Spinal cord (tissue), 10 donors: ENCODE measurements around the gene METRN. TPM values are rescaled to one million over a fixed set of nuclear protein-coding genes. Genes with fewer than 3 reads are reported as not detected.

Experiments
- DNase-seq, 6 donors: peaks; one replicate each; pipeline versions ENCODE4 v3.0.0 to v3.0.0-alpha.2; 2013 to 2015; ENCODE audit warnings: low spot score in 6 of 6, low read depth in 4 of 6
- H3K27ac ChIP-seq: one replicate; pipeline ENCODE4 v1.5.1; 2013; ENCODE audit warnings: low read depth, low read length, control low read depth
- H3K27me3 ChIP-seq: one replicate; pipeline ENCODE4 v1.6.1; 2013; ENCODE audit warnings: low read length; ENCODE audit not compliant: control insufficient read depth, insufficient read depth
- H3K36me3 ChIP-seq: one replicate; pipeline ENCODE4 v1.6.1; 2013; ENCODE audit warnings: low read length; ENCODE audit not compliant: control insufficient read depth, insufficient read depth
- H3K4me1 ChIP-seq: one replicate; pipeline ENCODE4 v1.6.1; 2013; ENCODE audit warnings: low read length; ENCODE audit not compliant: control insufficient read depth, insufficient read depth
- H3K4me3 ChIP-seq: one replicate; pipeline ENCODE4 v1.5.1; 2013; ENCODE audit warnings: low read depth, low read length, control low read depth
- H3K9me3 ChIP-seq: one replicate; pipeline ENCODE4 v1.6.1; 2013; ENCODE audit warnings: low read length; ENCODE audit not compliant: control insufficient read depth, insufficient read depth
- WGBS: methylation state at CpG from one replicate; pipeline ENCODE4 v1.1.5; 2013; ENCODE audit warnings: missing lambda C conversion rate; ENCODE audit not compliant: insufficient coverage; 5-methylcytosine and 5-hydroxymethylcytosine counted together
- polyA plus RNA-seq, 2 donors: library from polyadenylated mRNA; unstranded; fragments of 120-200 nt; gene quantifications; one replicate each; pipeline ENCODE4 v1.2.1, GENCODE V29; 2013; ENCODE audit not compliant: insufficient read length in 2 of 2
- total RNA-seq, 2 donors: library from RNA; depleted of rRNA in 1 of 2; stranded (reverse); fragments of 120-200 nt in 1 of 2; fragments of >200 nt in 1 of 2; gene quantifications; one replicate each; pipeline versions ENCODE4 v1.2.3 to v1.2.4, GENCODE V29; 2013 to 2014
- donor health status: healthy.

METRN gene
- total and polyA plus RNA-seq, 4 donors: 75.5 to 402 (median 319) TPM

DNA sequence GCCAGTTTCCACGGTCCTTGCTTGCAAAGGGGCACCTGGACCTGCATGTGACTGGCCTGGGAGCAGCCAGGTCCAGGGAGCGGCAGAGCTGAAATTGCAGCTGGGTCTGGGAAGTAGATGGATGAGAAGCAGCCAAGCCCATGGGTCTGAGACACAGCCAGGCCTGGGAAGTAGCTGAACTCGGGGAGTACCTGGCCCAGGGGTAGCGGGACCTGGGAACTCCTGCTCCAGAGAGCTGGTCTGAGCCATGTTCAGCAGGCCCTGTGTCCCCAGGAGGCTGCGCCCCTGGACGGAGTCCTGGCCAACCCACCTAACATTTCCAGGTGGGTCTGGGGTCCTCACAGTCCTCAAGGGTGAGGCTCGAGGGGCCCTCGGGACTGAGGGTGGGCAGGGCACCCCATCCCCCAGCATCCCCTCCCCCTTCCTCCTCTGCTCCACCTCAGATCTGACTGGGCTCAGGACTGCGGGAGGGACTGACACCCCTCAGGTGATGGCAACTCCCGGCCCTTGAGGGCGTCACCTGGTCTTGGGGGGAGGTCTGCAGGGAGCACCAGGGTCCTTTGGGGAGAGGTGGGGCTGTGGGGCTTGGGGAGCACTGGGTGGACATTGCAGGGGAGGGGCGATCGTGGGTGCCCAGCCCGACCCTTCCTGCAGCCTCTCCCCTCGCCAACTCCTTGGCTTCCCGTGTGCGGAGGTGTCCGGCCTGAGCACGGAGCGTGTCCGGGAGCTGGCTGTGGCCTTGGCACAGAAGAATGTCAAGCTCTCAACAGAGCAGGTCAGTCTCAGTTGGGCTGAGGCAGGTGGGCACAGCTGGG, 48.7 kb downstream of the METRN start:
- Histone ChIP-seq H3K9me3 (no peaks in the 10 kb centered on the region), H3K27me3 (no peaks in the 10 kb centered on the region), H3K4me3 (no peak overlapping the region), H3K27ac (no peak overlapping the region), H3K4me1 (no peaks in the 10 kb centered on the region), H3K36me3 (no peaks in the 10 kb centered on the region)
- DNase-seq: no peak
- WGBS: 82% methylated on average over 19 of the region's 21 CpGs

DNA sequence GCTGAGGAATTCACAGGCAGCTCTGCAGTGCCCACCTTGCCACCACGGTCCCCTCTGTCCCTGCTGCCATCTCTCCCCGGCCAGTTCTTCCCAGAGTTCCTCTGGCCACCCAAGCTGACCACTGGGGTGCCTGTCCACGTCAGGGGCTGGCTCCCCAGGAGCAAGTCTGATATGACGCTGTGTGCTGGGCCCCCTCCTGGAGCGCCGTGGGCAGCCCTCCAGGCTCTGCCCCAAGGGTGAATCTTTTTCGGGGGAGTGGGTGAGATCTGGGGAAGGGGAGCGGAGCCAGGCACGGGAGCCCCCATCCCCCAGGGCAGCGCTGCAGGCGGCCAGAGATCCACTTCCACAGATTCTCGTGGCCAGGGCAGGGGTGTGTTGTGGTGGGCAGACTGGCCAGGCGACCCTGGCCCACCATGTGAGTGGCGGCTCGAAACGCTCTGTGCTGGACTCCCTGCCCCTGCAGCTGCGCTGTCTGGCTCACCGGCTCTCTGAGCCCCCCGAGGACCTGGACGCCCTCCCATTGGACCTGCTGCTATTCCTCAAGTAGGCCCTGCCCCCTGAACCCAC, 49.3 kb downstream of the METRN start:
- no peak overlapping the region for H3K4me3 ChIP-seq
- H3K27ac ChIP-seq: no peak overlapping the region
- H3K36me3 ChIP-seq: no peaks in the 10 kb centered on the region
- H3K9me3 ChIP-seq: no peaks in the 10 kb centered on the region
- 74% methylated on average over 20 of the region's 20 CpGs for WGBS
- H3K27me3 ChIP-seq: no peaks in the 10 kb centered on the region
- no peak for DNase-seq
- H3K4me1 ChIP-seq: no peaks in the 10 kb centered on the region

DNA sequence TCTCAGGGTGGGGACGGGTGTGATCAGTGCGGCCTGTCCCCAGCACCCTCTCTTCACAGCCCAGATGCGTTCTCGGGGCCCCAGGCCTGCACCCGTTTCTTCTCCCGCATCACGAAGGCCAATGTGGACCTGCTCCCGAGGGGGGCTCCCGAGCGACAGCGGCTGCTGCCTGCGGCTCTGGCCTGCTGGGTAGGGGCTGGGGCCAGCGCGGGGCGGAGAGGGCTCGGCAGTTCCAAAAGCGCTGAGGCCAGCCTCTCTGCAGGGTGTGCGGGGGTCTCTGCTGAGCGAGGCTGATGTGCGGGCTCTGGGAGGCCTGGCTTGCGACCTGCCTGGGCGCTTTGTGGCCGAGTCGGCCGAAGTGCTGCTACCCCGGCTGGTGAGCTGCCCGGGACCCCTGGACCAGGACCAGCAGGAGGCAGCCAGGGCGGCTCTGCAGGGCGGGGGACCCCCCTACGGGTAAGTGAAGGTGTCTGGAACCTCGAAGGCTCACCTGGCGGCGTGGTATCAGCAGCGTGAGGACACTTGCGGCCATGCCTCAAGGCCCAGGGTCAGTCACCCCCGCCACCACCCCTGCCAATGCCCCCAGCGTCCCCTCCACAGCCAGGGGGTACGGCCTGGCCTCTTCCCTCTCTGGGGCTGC, 50.0 kb downstream of the METRN start:
- no peaks in the 10 kb centered on the region for H3K27me3 ChIP-seq
- no peak for DNase-seq
- WGBS: 88% methylated on average over 38 of the region's 38 CpGs

DNA sequence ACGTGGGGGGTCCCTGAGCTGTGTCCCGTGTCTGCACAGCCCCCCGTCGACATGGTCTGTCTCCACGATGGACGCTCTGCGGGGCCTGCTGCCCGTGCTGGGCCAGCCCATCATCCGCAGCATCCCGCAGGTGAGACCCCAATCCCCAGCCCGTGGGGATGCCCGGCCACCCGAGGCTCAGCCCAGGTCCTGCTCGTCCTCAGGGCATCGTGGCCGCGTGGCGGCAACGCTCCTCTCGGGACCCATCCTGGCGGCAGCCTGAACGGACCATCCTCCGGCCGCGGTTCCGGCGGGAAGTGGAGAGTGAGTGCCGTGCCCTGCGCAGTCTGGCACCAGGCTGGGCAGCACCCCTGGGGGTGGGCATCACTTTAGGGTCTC, 50.6 kb downstream of the METRN start:
- Histone ChIP-seq H3K4me1 (no peaks in the 10 kb centered on the region), H3K36me3 (no peaks in the 10 kb centered on the region), H3K27ac (no peak overlapping the region), H3K9me3 (no peaks in the 10 kb centered on the region), H3K4me3 (no peak overlapping the region), H3K27me3 (no peaks in the 10 kb centered on the region)
- WGBS: 94% methylated on average over 27 of the region's 29 CpGs
- no peak for DNase-seq

More for the DNA sequence above, 50.0 kb downstream of the METRN start:
- Histone ChIP-seq H3K27ac (no peak overlapping the region), H3K4me3 (no peak overlapping the region), H3K9me3 (no peaks in the 10 kb centered on the region), H3K4me1 (no peaks in the 10 kb centered on the region), H3K36me3 (no peaks in the 10 kb centered on the region)

DNA sequence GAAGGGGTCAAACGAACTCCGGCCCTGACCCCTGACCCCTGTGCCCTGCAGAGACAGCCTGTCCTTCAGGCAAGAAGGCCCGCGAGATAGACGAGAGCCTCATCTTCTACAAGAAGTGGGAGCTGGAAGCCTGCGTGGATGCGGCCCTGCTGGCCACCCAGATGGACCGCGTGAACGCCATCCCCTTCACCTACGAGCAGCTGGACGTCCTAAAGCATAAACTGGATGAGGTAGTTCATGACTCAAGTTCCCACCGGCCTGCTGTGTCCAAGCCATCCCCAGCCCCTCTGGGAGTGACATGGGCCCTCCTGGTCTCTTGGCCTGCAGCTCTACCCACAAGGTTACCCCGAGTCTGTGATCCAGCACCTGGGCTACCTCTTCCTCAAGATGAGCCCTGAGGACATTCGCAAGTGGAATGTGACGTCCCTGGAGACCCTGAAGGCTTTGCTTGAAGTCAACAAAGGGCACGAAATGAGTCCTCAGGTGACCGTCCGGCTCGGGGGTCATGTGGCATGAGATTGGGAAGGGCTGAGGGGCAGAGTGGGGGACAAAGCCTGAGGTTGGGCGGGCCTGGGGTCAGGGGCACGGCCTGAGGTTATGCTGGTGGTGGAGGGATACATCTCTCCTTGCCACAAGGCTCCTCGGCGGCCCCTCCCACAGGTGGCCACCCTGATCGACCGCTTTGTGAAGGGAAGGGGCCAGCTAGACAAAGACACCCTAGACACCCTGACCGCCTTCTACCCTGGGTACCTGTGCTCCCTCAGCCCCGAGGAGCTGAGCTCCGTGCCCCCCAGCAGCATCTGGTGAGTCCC, 51.3 kb downstream of the METRN start:
- Histone ChIP-seq H3K4me1 (no peaks in the 10 kb centered on the region), H3K4me3 (no peak overlapping the region), H3K36me3 (no peaks in the 10 kb centered on the region), H3K9me3 (no peaks in the 10 kb centered on the region), H3K27ac (no peak overlapping the region), H3K27me3 (no peaks in the 10 kb centered on the region)
- DNase-seq: no peak
- WGBS: 90% methylated on average over 28 of the region's 29 CpGs

DNA sequence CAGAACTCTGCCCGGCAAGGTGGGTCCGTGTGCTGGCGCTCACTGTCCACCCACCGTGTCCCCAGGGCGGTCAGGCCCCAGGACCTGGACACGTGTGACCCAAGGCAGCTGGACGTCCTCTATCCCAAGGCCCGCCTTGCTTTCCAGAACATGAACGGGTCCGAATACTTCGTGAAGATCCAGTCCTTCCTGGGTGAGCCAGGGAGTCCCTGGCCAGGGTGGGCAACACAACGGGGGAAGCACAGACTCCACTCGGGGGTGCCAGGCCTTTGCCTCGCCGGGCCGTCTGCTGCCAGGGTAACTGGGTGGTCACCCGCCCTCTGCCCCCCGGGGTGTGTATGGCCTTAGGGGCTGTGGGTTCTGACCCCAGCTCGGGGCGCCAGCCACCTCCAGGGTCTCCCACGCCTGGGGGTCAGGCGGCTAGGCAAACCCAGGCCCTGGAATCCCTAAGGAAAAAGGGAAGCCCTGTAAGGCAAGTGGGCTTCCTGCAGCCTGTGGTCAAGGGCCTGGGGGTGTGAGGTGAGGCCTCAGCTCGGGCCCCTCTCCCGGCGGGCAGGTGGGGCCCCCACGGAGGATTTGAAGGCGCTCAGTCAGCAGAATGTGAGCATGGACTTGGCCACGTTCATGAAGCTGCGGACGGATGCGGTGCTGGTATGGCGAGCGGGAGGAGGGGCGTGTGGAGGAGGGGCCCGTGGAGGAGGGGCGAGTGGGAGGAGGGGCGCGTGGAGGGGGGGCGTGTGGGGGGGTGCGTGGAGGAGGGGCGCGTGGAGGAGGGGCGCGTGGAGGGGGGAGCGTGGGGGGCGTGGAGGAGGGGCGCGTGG, 52.1 kb downstream of the METRN start:
- no peaks in the 10 kb centered on the region for H3K27me3 ChIP-seq
- no peak overlapping the region for H3K27ac ChIP-seq
- H3K9me3 ChIP-seq: no peaks in the 10 kb centered on the region
- WGBS: 81% methylated on average over 24 of the region's 48 CpGs
- H3K36me3 ChIP-seq: no peaks in the 10 kb centered on the region
- H3K4me3 ChIP-seq: no peak overlapping the region
- no peak for DNase-seq
- H3K4me1 ChIP-seq: no peaks in the 10 kb centered on the region

DNA sequence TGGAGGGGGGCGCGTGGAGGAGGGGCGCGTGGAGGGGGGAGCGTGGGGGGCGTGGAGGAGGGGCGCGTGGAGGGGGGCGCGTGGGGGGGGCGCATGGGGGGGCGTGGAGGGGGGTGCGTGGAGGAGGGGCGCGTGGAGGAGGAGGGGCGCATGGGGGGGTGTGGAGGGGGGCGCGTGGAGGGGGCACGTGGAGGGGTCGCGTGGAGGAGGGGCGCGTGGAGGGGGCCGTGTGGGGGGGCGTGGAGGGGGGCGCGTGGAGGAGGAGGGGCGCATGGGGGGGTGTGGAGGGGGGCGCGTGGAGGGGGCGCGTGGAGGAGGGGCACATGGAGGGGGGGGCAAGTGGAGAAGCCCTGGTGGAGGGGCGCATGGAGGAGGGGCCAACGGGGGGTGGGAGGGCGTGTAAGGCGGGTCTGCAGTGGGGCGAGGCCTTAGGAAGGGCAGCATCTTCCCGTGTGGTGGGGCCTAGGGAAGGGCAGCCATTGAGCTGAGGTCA, 52.9 kb downstream of the METRN start:
- no peaks in the 10 kb centered on the region for H3K27me3 ChIP-seq
- H3K4me3 ChIP-seq: no peak overlapping the region
- WGBS: 61% methylated on average over 6 of the region's 38 CpGs
- no peaks in the 10 kb centered on the region for H3K4me1 ChIP-seq
- no peaks in the 10 kb centered on the region for H3K9me3 ChIP-seq
- H3K27ac ChIP-seq: no peak overlapping the region
- H3K36me3 ChIP-seq: no peaks in the 10 kb centered on the region
- no peak for DNase-seq

DNA sequence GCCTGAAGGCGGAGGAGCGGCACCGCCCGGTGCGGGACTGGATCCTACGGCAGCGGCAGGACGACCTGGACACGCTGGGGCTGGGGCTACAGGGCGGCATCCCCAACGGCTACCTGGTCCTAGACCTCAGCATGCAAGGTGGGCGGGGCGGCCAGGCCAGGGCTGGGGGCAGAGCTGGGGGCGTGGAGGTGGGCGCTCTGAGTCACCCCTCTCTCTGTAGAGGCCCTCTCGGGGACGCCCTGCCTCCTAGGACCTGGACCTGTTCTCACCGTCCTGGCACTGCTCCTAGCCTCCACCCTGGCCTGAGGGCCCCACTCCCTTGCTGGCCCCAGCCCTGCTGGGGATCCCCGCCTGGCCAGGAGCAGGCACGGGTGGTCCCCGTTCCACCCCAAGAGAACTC, 53.5 kb downstream of the METRN start:
- H3K27me3 ChIP-seq: no peaks in the 10 kb centered on the region
- 85% methylated on average over 21 of the region's 21 CpGs for WGBS
- no peaks in the 10 kb centered on the region for H3K36me3 ChIP-seq
- H3K27ac ChIP-seq: no peak overlapping the region
- no peak for DNase-seq
- H3K4me3 ChIP-seq: no peak overlapping the region
- H3K4me1 ChIP-seq: no peaks in the 10 kb centered on the region
- no peaks in the 10 kb centered on the region for H3K9me3 ChIP-seq
